HepG2 (cell line): Measurements from ENCODE around the gene MRGPRG. TPM values are rescaled to one million over a fixed set of nuclear protein-coding genes. Genes with fewer than 3 reads are reported as not detected.

Source experiments
- ATAC-seq: fragments of 200-7000 bp; cut with Tn5 transposase; 3 replicates; pipeline ENCODE4 v1.9.1; 2020; ENCODE audit warnings: mild to moderate bottlenecking, moderate library complexity
- BruUV-seq: library from RNA; stranded (reverse); fragments of 400-500 nt; replicated peaks from 2 replicates; lab custom pipeline; 2021; lab: Mats Ljungman, UMichigan
- CTCF ChIA-PET: fragments of 300-600 bp; formaldehyde crosslinking; extraction: SDS; loops from one replicate; lab custom pipeline; 2021; ENCODE audit warnings: low total read pairs, inconsistent platforms, low intra/inter-chr PET ratio; lab: Yijun Ruan, JAX
- POLR2A ChIA-PET: fragments of 350-600 bp; sonication (Branson Sonifier 250); formaldehyde crosslinking; loops from one replicate; lab custom pipeline; 2020; ENCODE audit warnings: antibody characterized with exemption, inconsistent platforms; lab: Yijun Ruan, JAX
- DNase-seq: peaks from one replicate; pipeline ENCODE4 v3.0.0-alpha.2; 2015; ENCODE audit warnings: low spot score
- FAIRE-seq: peaks from 3 replicates; lab custom pipeline; 2011; peaks lifted over from hg19 to GRCh38; lab: Jason Lieb, UNC
- H2AFZ ChIP-seq: one replicate; pipeline ENCODE4 v1.6.1; 2011; ENCODE audit warnings: low read length, inconsistent platforms
- H3K27ac ChIP-seq: fragments of 300-600 bp; 3 replicates; pipeline ENCODE4 v1.8.0; 2011; ENCODE audit warnings: mixed run types, mild to moderate bottlenecking, mixed read lengths, low read length, inconsistent platforms; ENCODE audit not compliant: insufficient read depth; ENCODE audit errors: extremely low read length
- H3K27me3 ChIP-seq, 2 experiments: fragments of 200-600 bp in 1 of 2; 2 replicates in 1 of 2; 3 replicates in 1 of 2; pipeline versions ENCODE4 v1.6.0 to v1.8.0; 2011; ENCODE audit warnings: low read length in 2 of 2, mild to moderate bottlenecking in 2 of 2, moderate library complexity in 2 of 2, inconsistent platforms in 1 of 2; ENCODE audit not compliant: insufficient read depth in 2 of 2, control insufficient read depth in 1 of 2
- H3K36me3 ChIP-seq, 2 experiments: fragments of 200-600 bp in 1 of 2; replicated peaks in 1 of 2; 2 replicates in 1 of 2; 3 replicates in 1 of 2; pipeline versions ENCODE4 v1.5.1 to v1.8.0; 2011; ENCODE audit warnings: low read length in 2 of 2, inconsistent platforms in 1 of 2; ENCODE audit not compliant: insufficient read depth in 2 of 2, control insufficient read depth in 1 of 2
- H3K4me1 ChIP-seq: 2 replicates; pipeline ENCODE4 v1.5.1; 2012; ENCODE audit warnings: low read length, inconsistent platforms; ENCODE audit not compliant: insufficient read depth
- H3K4me2 ChIP-seq: 2 replicates; pipeline ENCODE4 v1.6.0; 2011; ENCODE audit warnings: low read depth, low read length, inconsistent platforms
- H3K4me3 ChIP-seq, 3 experiments: fragments of 200-600 bp in 1 of 3; sonication (generic), shearing (Covaris generic) in 1 of 3; replicated peaks in 1 of 3; 2 replicates each; pipeline ENCODE4 v1.5.1; 2011 to 2016; ENCODE audit warnings: low read length in 3 of 3, inconsistent platforms in 2 of 3, low read depth in 2 of 3, mild to moderate bottlenecking in 2 of 3, control low read depth in 1 of 3, mixed read lengths in 1 of 3; ENCODE audit not compliant: insufficient read depth in 1 of 3
- H3K79me2 ChIP-seq: one replicate; pipeline ENCODE4 v1.6.1; 2011; ENCODE audit warnings: low read length, inconsistent platforms; ENCODE audit not compliant: insufficient read depth
- H3K9ac ChIP-seq: 2 replicates; pipeline ENCODE4 v1.6.0; 2011; ENCODE audit warnings: mild to moderate bottlenecking, low read depth, low read length, inconsistent platforms; ENCODE audit not compliant: insufficient read depth
- H3K9me3 ChIP-seq: 2 replicates; pipeline ENCODE4 v1.5.1; 2012; ENCODE audit warnings: mild to moderate bottlenecking, low read length
- H4K20me1 ChIP-seq: 2 replicates; pipeline ENCODE4 v1.6.0; 2011; ENCODE audit warnings: inconsistent platforms, mild to moderate bottlenecking, low read length, moderate library complexity; ENCODE audit not compliant: insufficient read depth
- ARHGAP35 ChIP-seq: sonication (generic); formaldehyde crosslinking; IDR thresholded peaks from 2 replicates; pipeline ENCODE4 v1.9.0; 2022; ENCODE audit warnings: mild to moderate bottlenecking, inconsistent platforms, moderate library complexity, missing genetic modification reagents, borderline replicate concordance
- ETV6 ChIP-seq: sonication (generic); formaldehyde crosslinking; conservative IDR thresholded peaks from 2 replicates; pipeline ENCODE4 v1.4.0; 2020; ENCODE audit warnings: missing genetic modification reagents
- FOXK1 ChIP-seq: sonication (generic); formaldehyde crosslinking; IDR thresholded peaks from 2 replicates; pipeline ENCODE4 v1.4.0; 2020; ENCODE audit warnings: low read depth, missing genetic modification reagents, borderline replicate concordance
- FOXP1 ChIP-seq, 2 experiments: fragments of 450-650 bp in 1 of 2; IDR thresholded peaks; 2 replicates each; pipeline ENCODE4 v1.6.1; 2017 to 2018; ENCODE audit warnings: antibody characterized with exemption in 1 of 2
- XBP1 ChIP-seq: sonication (generic); formaldehyde crosslinking; IDR thresholded peaks from 2 replicates; pipeline ENCODE4 v1.5.0; 2020; ENCODE audit warnings: missing genetic modification reagents
- ZNF383 ChIP-seq: sonication (generic); formaldehyde crosslinking; IDR thresholded peaks from 2 replicates; pipeline ENCODE4 v1.4.0; 2020; ENCODE audit warnings: missing genetic modification reagents, mild to moderate bottlenecking, borderline replicate concordance
- WGBS: methylation state at CpG from one replicate; pipeline ENCODE4 v1.1.6; 2017; ENCODE audit warnings: low lambda C conversion rate; 5-methylcytosine and 5-hydroxymethylcytosine counted together
- in situ Hi-C: cut with HindIII; loops from 2 replicates; pipeline ENCODE4 v1.10.0; 2017; ENCODE audit warnings: low pct_unique_long_range_greater_than_20kb; ENCODE audit not compliant: extremely low pct_ligation_motif_present
- intact Hi-C: fragments of 100-400 bp; cut with micrococcal nuclease; formaldehyde crosslinking; loops from one replicate; pipeline ENCODE4 v1.10.0; 2022; ENCODE audit not compliant: unreplicated experiment
- polyA plus RNA-seq, 8 experiments: library from polyadenylated mRNA; depleted of rRNA in 3 of 8; stranded (reverse) in 7 of 8; unstranded in 1 of 8; fragments of >200 nt; fragmentation: Illumina TruSeq in 4 of 8; extraction: Trizol in 4 of 8; gene quantifications; 2 replicates each; pipeline versions ENCODE4 v1.2.1 to v1.2.3, GENCODE V29; 2011 to 2016; ENCODE audit warnings: low read depth in 4 of 8, missing spikeins in 1 of 8, mixed read lengths in 1 of 8; ENCODE audit not compliant: insufficient read depth in 1 of 8
- total RNA-seq, 5 experiments: library from RNA; depleted of rRNA; stranded (reverse); fragments of >200 nt; fragmentation: Illumina TruSeq; extraction: Trizol; gene quantifications; 2 replicates each; pipeline ENCODE4 v1.2.3, GENCODE V29; 2016; ENCODE audit warnings: low read depth in 1 of 5
- TF ChIP-seq, protein P1 (sequence below): sonication (generic); formaldehyde crosslinking; IDR thresholded peaks from 2 replicates; pipeline ENCODE4 v1.4.0; 2020; ENCODE audit warnings: mild to moderate bottlenecking, missing genetic modification reagents

MRGPRG gene
- total and polyA plus RNA-seq, 2 of the 13 experiments (the other 11 are each of a cell fraction or from before 2014, with no cell fraction given), result not detected

DNA sequence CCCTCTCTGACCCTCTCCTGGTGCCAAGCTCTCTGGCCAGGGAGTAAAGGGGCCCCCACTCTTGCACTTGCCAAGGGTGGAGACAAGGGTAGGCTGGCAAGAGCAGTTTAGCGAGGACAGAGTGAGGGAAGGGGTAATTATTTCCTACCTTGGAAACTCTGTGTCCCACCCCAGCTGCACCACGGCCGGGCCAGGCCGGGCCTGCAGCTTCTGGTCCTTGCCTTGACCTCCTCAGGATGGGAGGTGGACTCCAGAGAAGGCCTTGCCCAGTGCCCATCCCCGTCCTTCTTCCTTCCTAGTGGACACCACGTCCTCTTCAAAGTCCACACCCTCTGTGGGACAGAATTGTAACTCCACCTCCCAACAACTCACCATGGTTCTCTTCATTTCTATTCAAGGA, 35.1 kb downstream of the MRGPRG start:
- H3K4me1 ChIP-seq, result no peaks in the 10 kb centered on the region
- no peaks in the 10 kb centered on the region for H3K79me2 ChIP-seq
- DNase-seq, result no peak
- BruUV-seq, result no TSS peak
- H3K36me3 ChIP-seq, result no peaks in the 10 kb centered on the region
- no peak overlapping the region for H3K9ac ChIP-seq
- no peak for ATAC-seq
- H3K27ac ChIP-seq, result no peak overlapping the region
- no peaks in the 10 kb centered on the region for H3K9me3 ChIP-seq
- ChIA-PET POLR2A (no interaction called here), CTCF (no interaction called here)
- no peak overlapping the region for H3K4me3 ChIP-seq
- WGBS, result 4% methylated on average over 6 of the region's 6 CpGs
- FAIRE-seq, result no peak
- H3K4me2 ChIP-seq, result no peak overlapping the region
- H4K20me1 ChIP-seq, result no peaks in the 10 kb centered on the region
- no peak for TF ChIP-seq ETV6 (CRISPR knock-in tag)
- no peak for TF ChIP-seq FOXP1 (IDR thresholded peaks at IDR 0.05)
- no peak for TF ChIP-seq FOXP1 (CRISPR knock-in tag; IDR thresholded peaks at IDR 0.05)
- no peak for TF ChIP-seq XBP1 (CRISPR knock-in tag)
- no peak for TF ChIP-seq ARHGAP35 (CRISPR knock-in tag)
- no peak for TF ChIP-seq ZNF383 (CRISPR knock-in tag)
- TF ChIP-seq, protein P1, sequence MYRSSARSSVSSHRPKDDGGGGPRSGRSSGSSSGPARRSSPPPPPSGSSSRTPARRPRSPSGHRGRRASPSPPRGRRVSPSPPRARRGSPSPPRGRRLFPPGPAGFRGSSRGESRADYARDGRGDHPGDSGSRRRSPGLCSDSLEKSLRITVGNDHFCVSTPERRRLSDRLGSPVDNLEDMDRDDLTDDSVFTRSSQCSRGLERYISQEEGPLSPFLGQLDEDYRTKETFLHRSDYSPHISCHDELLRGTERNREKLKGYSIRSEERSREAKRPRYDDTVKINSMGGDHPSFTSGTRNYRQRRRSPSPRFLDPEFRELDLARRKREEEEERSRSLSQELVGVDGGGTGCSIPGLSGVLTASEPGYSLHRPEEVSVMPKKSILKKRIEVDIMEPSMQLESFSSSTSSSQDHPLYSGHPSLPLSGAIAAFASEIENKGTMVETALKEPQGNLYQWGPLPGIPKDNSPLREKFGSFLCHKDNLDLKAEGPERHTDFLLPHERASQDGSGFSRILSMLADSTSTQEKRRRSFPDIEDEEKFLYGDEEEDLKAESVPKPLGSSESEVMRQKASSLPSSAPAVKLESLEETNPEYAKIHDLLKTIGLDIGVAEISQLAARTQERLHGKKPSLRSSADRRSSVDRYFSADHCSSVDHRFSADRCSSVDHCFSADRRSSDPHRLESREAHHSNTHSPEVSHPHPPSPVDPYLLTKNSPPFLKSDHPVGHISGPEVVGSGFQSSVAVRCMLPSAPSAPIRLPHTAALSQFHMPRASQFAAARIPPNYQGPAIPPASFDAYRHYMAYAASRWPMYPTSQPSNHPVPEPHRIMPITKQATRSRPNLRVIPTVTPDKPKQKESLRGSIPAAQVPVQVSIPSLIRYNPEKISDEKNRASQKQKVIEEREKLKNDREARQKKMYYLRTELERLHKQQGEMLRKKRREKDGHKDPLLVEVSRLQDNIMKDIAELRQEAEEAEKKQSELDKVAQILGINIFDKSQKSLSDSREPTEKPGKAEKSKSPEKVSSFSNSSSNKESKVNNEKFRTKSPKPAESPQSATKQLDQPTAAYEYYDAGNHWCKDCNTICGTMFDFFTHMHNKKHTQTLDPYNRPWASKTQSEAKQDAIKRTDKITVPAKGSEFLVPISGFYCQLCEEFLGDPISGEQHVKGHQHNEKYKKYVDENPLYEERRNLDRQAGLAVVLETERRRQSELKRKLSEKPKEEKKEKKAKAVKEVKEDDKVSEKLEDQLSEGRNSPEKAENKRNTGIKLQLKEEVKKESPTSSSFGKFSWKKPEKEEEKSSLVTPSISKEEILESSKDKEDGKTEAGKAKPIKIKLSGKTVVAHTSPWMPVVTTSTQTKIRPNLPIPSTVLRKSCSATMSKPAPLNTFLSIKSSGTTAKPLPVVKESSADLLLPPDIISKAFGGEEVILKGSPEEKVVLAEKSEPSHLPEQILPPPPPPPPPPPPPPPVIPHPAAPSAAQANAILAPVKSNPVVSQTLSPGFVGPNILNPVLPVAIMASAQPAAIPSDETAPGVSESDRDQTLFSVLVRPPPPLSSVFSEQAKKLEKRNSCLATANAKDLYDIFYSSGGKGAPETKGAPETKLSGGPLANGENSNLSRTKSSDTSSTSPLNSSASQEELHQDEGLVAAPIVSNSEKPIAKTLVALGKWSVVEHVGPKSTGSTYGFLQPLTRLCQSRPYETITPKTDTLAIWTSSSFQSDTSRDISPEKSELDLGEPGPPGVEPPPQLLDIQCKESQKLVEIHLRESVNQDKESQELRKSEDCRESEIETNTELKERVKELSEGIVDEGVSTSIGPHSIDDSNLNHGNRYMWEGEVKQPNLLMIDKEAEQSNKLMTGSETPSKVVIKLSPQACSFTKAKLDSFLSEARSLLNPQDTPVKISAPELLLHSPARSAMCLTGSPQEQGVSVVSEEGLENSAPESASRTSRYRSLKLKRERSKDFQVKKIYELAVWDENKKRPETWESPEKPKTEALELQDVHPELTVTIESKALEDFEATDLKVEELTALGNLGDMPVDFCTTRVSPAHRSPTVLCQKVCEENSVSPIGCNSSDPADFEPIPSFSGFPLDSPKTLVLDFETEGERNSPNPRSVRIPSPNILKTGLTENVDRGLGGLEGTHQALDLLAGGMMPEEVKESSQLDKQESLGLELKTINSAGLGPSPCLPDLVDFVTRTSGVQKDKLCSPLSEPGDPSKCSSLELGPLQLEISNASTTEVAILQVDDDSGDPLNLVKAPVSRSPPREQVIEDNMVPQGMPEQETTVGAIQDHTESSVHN (CRISPR knock-in tag), result no peak
- TF ChIP-seq FOXK1 (CRISPR knock-in tag), result no peak
- TF ChIP-seq, all 625 proteins: peak for 0
- Histone ChIP-seq H3K27me3 (peaks cover 3 to 48% of the 10 kb centered on the region in 2 experiments; a peak in 4 of 5 replicates), H2AFZ (no peak overlapping the region)
- intact Hi-C loops, result no loop called here
- in situ Hi-C loops, result no loop called here
